Coronary artery (tissue), 2 donors: ENCODE data around the gene CDH11.

Experiments
- DNase-seq: peaks from one replicate; pipeline ENCODE4 v3.0.0-alpha.2; 2017; ENCODE audit warnings: low spot score
- H3K27ac ChIP-seq, 2 donors: fragments of 200-600 bp; sonication (generic); one replicate each; pipeline ENCODE4 v1.5.1; 2016 to 2019
- H3K4me3 ChIP-seq: fragments of 200-600 bp; sonication (generic); 2 replicates; pipeline ENCODE4 v1.5.1; 2016; ENCODE audit warnings: mild to moderate bottlenecking, moderate library complexity
- CTCF ChIP-seq: fragments of 200-600 bp; sonication (generic); IDR thresholded peaks from one replicate; pipeline ENCODE4 v1.5.1; 2019; ENCODE audit warnings: antibody characterized with exemption

CDH11 gene

GRCh38 chr16:64948056-64948455, 173.8 kb downstream of the CDH11 start:
- no peak for TF ChIP-seq CTCF

GRCh38 chr16:64947651-64948050, 174.2 kb downstream of the CDH11 start:
- Histone ChIP-seq H3K4me3 (no peak overlapping the region), H3K27ac (no peak overlapping the region)
- no peak for TF ChIP-seq CTCF
- no peak for DNase-seq

More at GRCh38 chr16:64948056-64948455, 173.8 kb downstream of the CDH11 start:
- DNase-seq: no peak
- H3K27ac ChIP-seq: no peak overlapping the region
- no peak overlapping the region for H3K4me3 ChIP-seq

- TF ChIP-seq CTCF: no peak
- no peak for DNase-seq
- H3K27ac ChIP-seq: no peak overlapping the region
- no peak overlapping the region for H3K4me3 ChIP-seq
Measured at GRCh38 chr16:64933885-64934284, 188.0 kb downstream of the CDH11 start.

DNA sequence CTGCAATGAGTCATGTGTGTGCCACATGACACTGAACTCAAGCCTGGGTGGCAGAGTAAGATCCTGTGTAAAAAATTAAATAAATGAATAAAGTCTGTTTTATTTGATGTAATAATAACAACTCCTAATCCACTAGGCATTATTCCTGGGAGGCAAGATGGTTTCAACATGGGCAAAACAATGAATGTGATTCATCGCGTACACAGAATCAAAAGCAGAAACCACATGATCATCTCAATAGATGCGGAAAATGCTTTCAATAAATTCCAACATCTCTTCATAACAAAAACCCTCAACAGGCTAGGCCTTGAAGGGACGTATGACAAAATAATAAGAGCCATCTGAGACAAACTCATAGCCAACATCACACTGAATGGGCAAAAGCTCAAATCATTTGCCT, 195.4 kb downstream of the CDH11 start:
- TF ChIP-seq CTCF: no peak
- no peak overlapping the region for H3K4me3 ChIP-seq
- no peak for DNase-seq
- H3K27ac ChIP-seq: no peak overlapping the region

GRCh38 chr16:64925166-64925565, 196.7 kb downstream of the CDH11 start:
- TF ChIP-seq CTCF: no peak
- DNase-seq: no peak
- Histone ChIP-seq H3K27ac (no peak overlapping the region), H3K4me3 (no peak overlapping the region)

GRCh38 chr16:64924086-64924485, 197.8 kb downstream of the CDH11 start:
- Histone ChIP-seq H3K4me3 (no peak overlapping the region), H3K27ac (no peak overlapping the region)
- no peak for TF ChIP-seq CTCF
- DNase-seq: no peak

- no peak for TF ChIP-seq CTCF
- Histone ChIP-seq H3K4me3 (no peak overlapping the region), H3K27ac (no peak overlapping the region)
- no peak for DNase-seq
Measured at GRCh38 chr16:64919929-64920607, 201.8 kb downstream of the CDH11 start.
